BE2C (cell line): ENCODE data around the gene SLFN12. TPM values are rescaled to one million over a fixed set of nuclear protein-coding genes. Genes with fewer than 3 reads are reported as not detected.

Experiments
- DNase-seq: peaks from one replicate; pipeline ENCODE4 v3.0.0-alpha.2; 2020
- H3K27me3 ChIP-seq: fragments of 250-450 bp; sonication (Bioruptor Pico); 2 replicates; pipeline ENCODE4 v1.5.1; 2020; ENCODE audit warnings: mild to moderate bottlenecking
- H3K36me3 ChIP-seq: fragments of 250-450 bp; sonication (Bioruptor Pico); 2 replicates; pipeline ENCODE4 v1.5.1; 2020; ENCODE audit warnings: mild to moderate bottlenecking
- H3K4me1 ChIP-seq: fragments of 250-450 bp; sonication (Bioruptor Pico); 2 replicates; pipeline ENCODE4 v1.5.1; 2020
- H3K4me3 ChIP-seq: 2 replicates; pipeline ENCODE4 v1.5.1; 2011; ENCODE audit warnings: low read depth, low read length
- H3K9me3 ChIP-seq: fragments of 250-450 bp; sonication (Bioruptor Pico); 2 replicates; pipeline ENCODE4 v1.5.1; 2020
- CTCF ChIP-seq: IDR thresholded peaks from 2 replicates; pipeline ENCODE4 v1.5.1; 2012; ENCODE audit warnings: mild to moderate bottlenecking, low read depth, low read length
- polyA plus RNA-seq: library from polyadenylated mRNA; unstranded; fragments of >200 nt; gene quantifications from one replicate; pipeline ENCODE4 v1.2.1, GENCODE V29; 2012; ENCODE audit warnings: low read depth, missing spikeins; ENCODE audit not compliant: insufficient read length, insufficient read depth

Gene SLFN12
- polyA plus RNA-seq: not detected

DNA sequence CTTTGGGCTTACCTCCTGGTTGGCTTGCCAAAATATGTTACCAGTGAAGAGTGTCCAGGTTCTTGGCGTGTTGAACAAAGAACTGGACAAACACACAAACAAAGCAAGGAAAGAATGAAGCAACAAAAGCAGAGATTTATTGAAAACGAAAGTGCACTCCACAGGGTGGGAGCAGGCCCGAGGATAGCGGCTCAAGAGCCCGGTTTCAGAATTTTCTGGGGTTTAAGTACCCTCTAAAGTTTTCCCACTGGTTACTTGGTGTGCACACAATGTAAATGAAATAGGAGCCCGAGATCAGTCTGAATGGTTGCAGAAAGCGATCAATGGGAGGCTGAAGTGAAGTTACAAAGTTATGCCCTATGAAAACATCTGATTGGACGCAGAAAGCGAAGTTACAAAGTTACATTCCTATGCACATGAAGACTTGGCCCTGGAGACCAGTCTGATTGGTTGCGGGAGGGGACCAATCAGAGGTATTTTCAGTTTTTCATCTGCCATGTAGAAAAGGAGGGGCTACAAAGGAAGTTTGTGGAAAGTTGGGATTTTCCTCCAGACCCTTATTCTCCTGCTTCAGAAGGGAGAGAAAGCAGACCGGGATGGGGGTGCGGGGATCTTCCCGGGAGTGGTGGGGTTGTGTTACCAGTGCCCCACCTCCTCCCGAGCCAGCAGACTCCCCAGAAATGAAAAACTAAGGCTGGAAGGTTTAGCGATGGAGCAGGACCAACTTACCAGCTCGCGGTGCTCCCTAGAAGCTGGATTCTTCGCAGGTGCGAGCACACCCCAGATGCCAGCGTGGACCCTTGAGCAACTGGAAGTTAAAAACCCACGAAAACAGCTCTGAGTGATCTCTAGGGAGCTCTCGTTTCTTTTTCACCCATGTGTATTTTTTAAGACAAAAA lies at the start of gene SLFN12:
Gene SLFN12, minus strand, starts transcription at position 325 of the 899 bp plus-strand sequence. CDS start 9,472 bp downstream, outside the sequence.
- Histone ChIP-seq H3K4me3 (no peak within 1 kb of the TSS), H3K4me1 (no peaks in the 10 kb centered on the region), H3K27me3 (peaks cover 74% of the 10 kb centered on the region), H3K9me3 (no peaks in the 10 kb centered on the region), H3K36me3 (no peaks in the 10 kb centered on the region)
- TF ChIP-seq CTCF: no peak
- DNase-seq: no peak

- no peak for TF ChIP-seq CTCF
- Histone ChIP-seq H3K4me1 (no peaks in the 10 kb centered on the region), H3K4me3 (no peak overlapping the region), H3K9me3 (no peaks in the 10 kb centered on the region), H3K36me3 (no peaks in the 10 kb centered on the region), H3K27me3 (peaks cover 59% of the 10 kb centered on the region)
- no peak for DNase-seq
Measured at GRCh38 chr17:35479271-35479670, 47.0 kb upstream of the SLFN12 start.

GRCh38 chr17:35477248-35477647 lies 44.9 kb upstream of the SLFN12 start:
- no peak for DNase-seq
- Histone ChIP-seq H3K36me3 (no peaks in the 10 kb centered on the region), H3K9me3 (no peaks in the 10 kb centered on the region), H3K4me1 (no peaks in the 10 kb centered on the region), H3K27me3 (peaks cover 49% of the 10 kb centered on the region), H3K4me3 (no peak overlapping the region)
- no peak for TF ChIP-seq CTCF

GRCh38 chr17:35476283-35476820 lies 44.1 kb upstream of the SLFN12 start:
- no peak overlapping the region for H3K4me3 ChIP-seq
- H3K36me3 ChIP-seq: no peaks in the 10 kb centered on the region
- no peaks in the 10 kb centered on the region for H3K4me1 ChIP-seq
- no peak for DNase-seq
- H3K9me3 ChIP-seq: no peaks in the 10 kb centered on the region
- peaks cover 47% of the 10 kb centered on the region for H3K27me3 ChIP-seq
- TF ChIP-seq CTCF: no peak

DNA sequence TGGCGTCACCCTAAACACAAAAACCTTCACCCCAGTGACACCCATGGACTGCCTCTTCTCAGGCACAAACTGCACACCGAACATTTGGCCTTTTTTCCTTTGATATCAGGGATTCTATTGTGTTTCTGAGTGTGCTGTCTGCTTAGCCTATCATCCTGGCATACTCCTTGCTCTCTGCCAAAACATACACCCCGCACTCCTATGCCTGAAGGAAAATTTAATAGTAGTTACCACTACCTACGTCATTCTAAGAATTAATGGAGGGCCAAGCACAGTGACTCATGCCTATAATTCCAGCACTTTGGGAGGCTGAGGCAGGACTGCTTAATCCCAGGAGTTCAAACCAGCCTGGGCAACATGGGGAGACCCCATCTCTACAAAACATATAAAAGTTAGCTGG lies 36.2 kb upstream of the SLFN12 start:
- H3K4me3 ChIP-seq: no peak overlapping the region
- no peaks in the 10 kb centered on the region for H3K9me3 ChIP-seq
- H3K36me3 ChIP-seq: no peaks in the 10 kb centered on the region
- no peak for DNase-seq
- no peak for TF ChIP-seq CTCF
- H3K4me1 ChIP-seq: no peaks in the 10 kb centered on the region
- H3K27me3 ChIP-seq: peaks cover 12% of the 10 kb centered on the region

DNA sequence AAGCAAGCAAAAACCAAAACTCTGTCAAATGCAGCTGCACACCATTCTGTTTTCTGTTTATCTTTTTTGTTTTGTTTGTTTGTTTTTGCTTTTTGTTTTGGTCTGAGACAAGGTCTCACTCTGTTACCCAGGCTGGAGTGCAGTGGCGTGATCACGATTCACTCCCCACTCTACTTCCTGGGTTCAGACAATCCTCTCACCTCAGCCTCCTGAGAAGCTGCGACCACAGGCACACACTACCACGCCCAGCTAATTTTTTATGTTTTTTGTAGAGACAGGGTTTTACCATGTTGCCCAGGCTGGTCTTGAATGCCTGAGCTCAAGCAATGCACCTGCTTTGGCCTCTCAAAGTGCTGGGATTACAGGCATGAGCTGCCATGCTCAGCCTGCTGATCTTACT lies 35.5 kb upstream of the SLFN12 start:
- H3K36me3 ChIP-seq: no peaks in the 10 kb centered on the region
- DNase-seq: no peak
- no peak for TF ChIP-seq CTCF
- no peaks in the 10 kb centered on the region for H3K4me1 ChIP-seq
- no peaks in the 10 kb centered on the region for H3K9me3 ChIP-seq
- peaks cover 17% of the 10 kb centered on the region for H3K27me3 ChIP-seq
- H3K4me3 ChIP-seq: no peak overlapping the region
